Esophagus squamous epithelium (tissue), 4 donors: ENCODE measurements around the gene TSC1.

ENCODE experiments used
- POLR2A ChIP-seq, 4 donors: fragments of 450-650 bp; IDR thresholded peaks; one replicate each; pipeline ENCODE4 v1.6.1; 2017; ENCODE audit warnings: antibody characterized with exemption in 4 of 4, mild to moderate bottlenecking in 4 of 4, moderate library complexity in 3 of 4
- TF ChIP-seq, protein P1 (sequence below), 6 experiments: fragments of 450-650 bp in 4 of 6; fragments of 200-600 bp in 2 of 6; sonication (generic) in 2 of 6; IDR thresholded peaks; one replicate each; pipeline ENCODE4 v1.5.1; 2016 to 2019; ENCODE audit warnings: antibody characterized with exemption in 6 of 6, mild to moderate bottlenecking in 4 of 6, moderate library complexity in 4 of 6

GRCh38 chr9:132880324-132880661 lies 64.1 kb downstream of the TSC1 start:
- TF ChIP-seq, protein P1, sequence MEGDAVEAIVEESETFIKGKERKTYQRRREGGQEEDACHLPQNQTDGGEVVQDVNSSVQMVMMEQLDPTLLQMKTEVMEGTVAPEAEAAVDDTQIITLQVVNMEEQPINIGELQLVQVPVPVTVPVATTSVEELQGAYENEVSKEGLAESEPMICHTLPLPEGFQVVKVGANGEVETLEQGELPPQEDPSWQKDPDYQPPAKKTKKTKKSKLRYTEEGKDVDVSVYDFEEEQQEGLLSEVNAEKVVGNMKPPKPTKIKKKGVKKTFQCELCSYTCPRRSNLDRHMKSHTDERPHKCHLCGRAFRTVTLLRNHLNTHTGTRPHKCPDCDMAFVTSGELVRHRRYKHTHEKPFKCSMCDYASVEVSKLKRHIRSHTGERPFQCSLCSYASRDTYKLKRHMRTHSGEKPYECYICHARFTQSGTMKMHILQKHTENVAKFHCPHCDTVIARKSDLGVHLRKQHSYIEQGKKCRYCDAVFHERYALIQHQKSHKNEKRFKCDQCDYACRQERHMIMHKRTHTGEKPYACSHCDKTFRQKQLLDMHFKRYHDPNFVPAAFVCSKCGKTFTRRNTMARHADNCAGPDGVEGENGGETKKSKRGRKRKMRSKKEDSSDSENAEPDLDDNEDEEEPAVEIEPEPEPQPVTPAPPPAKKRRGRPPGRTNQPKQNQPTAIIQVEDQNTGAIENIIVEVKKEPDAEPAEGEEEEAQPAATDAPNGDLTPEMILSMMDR (IDR thresholded peaks at IDR 0.05) = no peak
- no peak for TF ChIP-seq POLR2A (IDR thresholded peaks at IDR 0.05)
